Keratinocyte (primary cell): ENCODE data around the gene STAC3. TPM values are rescaled to one million over a fixed set of nuclear protein-coding genes. Genes with fewer than 3 reads are reported as not detected.

Source experiments
- DNase-seq: peaks from one replicate; pipeline ENCODE4 v3.0.0-alpha.2; 2011; ENCODE audit warnings: low read depth, missing footprints, low spot score
- FAIRE-seq: peaks from 2 replicates; lab custom pipeline; 2011; peaks lifted over from hg19 to GRCh38; lab: Jason Lieb, UNC
- H2AFZ ChIP-seq: 2 replicates; pipeline ENCODE4 v1.6.0; 2012; ENCODE audit warnings: low read length, control low read depth, inconsistent platforms; ENCODE audit not compliant: control insufficient read depth
- H3K27ac ChIP-seq: 2 replicates; pipeline ENCODE4 v1.5.1; 2011; ENCODE audit warnings: low read length; ENCODE audit not compliant: control insufficient read depth, insufficient read depth
- H3K27me3 ChIP-seq: 3 replicates; pipeline ENCODE4 v1.6.0; 2011; ENCODE audit warnings: low read length; ENCODE audit not compliant: control insufficient read depth, insufficient read depth; ENCODE audit errors: extremely low read depth
- H3K36me3 ChIP-seq, 2 experiments: 2 replicates in 1 of 2; 3 replicates in 1 of 2; pipeline ENCODE4 v1.5.1; 2011; ENCODE audit warnings: low read length in 2 of 2, mild to moderate bottlenecking in 1 of 2; ENCODE audit not compliant: control insufficient read depth in 2 of 2, insufficient read depth in 2 of 2; ENCODE audit errors: extremely low read depth in 1 of 2
- H3K4me1 ChIP-seq: 3 replicates; pipeline ENCODE4 v1.5.1; 2011; ENCODE audit warnings: low read length; ENCODE audit not compliant: control insufficient read depth, insufficient read depth; ENCODE audit errors: extremely low read depth
- H3K4me2 ChIP-seq: 3 replicates; pipeline ENCODE4 v1.6.0; 2011; ENCODE audit warnings: low read depth, low read length; ENCODE audit not compliant: control insufficient read depth, insufficient read depth; ENCODE audit errors: extremely low read depth
- H3K4me3 ChIP-seq, 3 experiments: fragments of 200-600 bp in 1 of 3; sonication (generic) in 1 of 3; 2 replicates in 2 of 3; 3 replicates in 1 of 3; pipeline ENCODE4 v1.5.1; 2011 to 2016; ENCODE audit warnings: low read length in 3 of 3, mild to moderate bottlenecking in 3 of 3, control low read depth in 2 of 3, inconsistent platforms in 1 of 3, low read depth in 1 of 3, mixed read lengths in 1 of 3, mixed run types in 1 of 3, moderate library complexity in 1 of 3; ENCODE audit not compliant: control insufficient read depth in 2 of 3, insufficient read depth in 2 of 3; ENCODE audit errors: extremely low read depth in 1 of 3
- H3K79me2 ChIP-seq: 2 replicates; pipeline ENCODE4 v1.6.0; 2012; ENCODE audit warnings: low read length; ENCODE audit not compliant: control insufficient read depth, insufficient read depth
- H3K9ac ChIP-seq: 3 replicates; pipeline ENCODE4 v1.6.0; 2011; ENCODE audit warnings: low read length; ENCODE audit not compliant: control insufficient read depth, insufficient read depth; ENCODE audit errors: extremely low read depth
- H3K9me1 ChIP-seq: 3 replicates; pipeline ENCODE4 v1.6.0; 2011; ENCODE audit warnings: low read length; ENCODE audit not compliant: control insufficient read depth, insufficient read depth; ENCODE audit errors: extremely low read depth
- H3K9me3 ChIP-seq: 2 replicates; pipeline ENCODE4 v1.5.1; 2012; ENCODE audit warnings: low read depth, low read length; ENCODE audit not compliant: control insufficient read depth
- H4K20me1 ChIP-seq: 3 replicates; pipeline ENCODE4 v1.6.0; 2011; ENCODE audit warnings: low read length; ENCODE audit not compliant: control insufficient read depth, insufficient read depth; ENCODE audit errors: extremely low read depth
- EZH2 ChIP-seq: IDR thresholded peaks from one replicate; pipeline ENCODE4 v1.6.1; 2012; ENCODE audit warnings: inconsistent platforms, mild to moderate bottlenecking, low read length, moderate library complexity
- dilution Hi-C: fragments of 300-500 bp; cut with MboI; formaldehyde crosslinking; loops from one replicate; pipeline ENCODE4 v1.7.0; 2020; ENCODE audit warnings: low sequenced_read_pairs; ENCODE audit not compliant: extremely low pct_ligation_motif_present
- polyA plus RNA-seq, 5 experiments: library from polyadenylated mRNA; depleted of rRNA in 3 of 5; stranded (reverse) in 3 of 5; stranded (forward) in 1 of 5; unstranded in 1 of 5; fragments of >200 nt; gene quantifications; 1 replicate in 1 of 5; 2 replicates in 3 of 5; 3 replicates in 1 of 5; pipeline versions ENCODE4 v1.2.1 to v1.2.3, GENCODE V29; 2011 to 2012; ENCODE audit warnings: missing spikeins in 2 of 5, low read depth in 1 of 5, low replicate concordance in 1 of 5
- TF ChIP-seq, protein P1 (sequence below), 3 experiments: IDR thresholded peaks in 1 of 3; conservative IDR thresholded peaks in 1 of 3; optimal IDR thresholded peaks in 1 of 3; 2 replicates in 2 of 3; 3 replicates in 1 of 3; pipeline versions ENCODE3 to v1.5.1; 2011; ENCODE audit warnings: low read length in 3 of 3, mild to moderate bottlenecking in 3 of 3, moderate library complexity in 2 of 3, control low read depth in 1 of 3, inconsistent platforms in 1 of 3; ENCODE audit not compliant: insufficient read depth in 2 of 3; ENCODE audit errors: extremely low read depth in 1 of 3

STAC3 gene
- polyA plus RNA-seq, 1 donor (not counting 4 experiments of a cell fraction or from before 2014, with no cell fraction given) = 0.94 TPM

DNA sequence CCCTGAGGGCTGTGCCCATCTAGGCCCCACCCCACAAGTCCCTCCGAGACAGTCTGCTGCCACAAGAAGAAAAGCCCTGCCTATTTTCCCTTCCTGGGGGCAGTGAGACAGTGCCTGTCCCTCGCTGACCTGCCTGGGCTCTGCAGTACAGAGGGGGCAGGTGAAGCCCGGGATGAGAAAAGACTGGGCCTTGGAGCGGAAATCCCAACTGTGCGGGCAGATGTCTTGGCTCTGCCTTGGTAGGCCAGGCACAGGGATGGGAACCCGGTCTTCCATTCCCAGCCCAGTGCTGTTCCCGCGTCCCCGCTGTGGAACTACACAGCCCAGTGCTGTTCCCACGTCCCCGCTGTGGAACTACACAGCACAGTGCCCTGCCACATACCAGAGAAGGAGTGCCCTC is 47.2 kb downstream of the STAC3 start:
- Histone ChIP-seq H3K36me3 (peaks cover 0 to 29% of the 10 kb centered on the region in 2 experiments), H3K9ac (no peak overlapping the region), H4K20me1 (no peaks in the 10 kb centered on the region), H3K4me1 (no peaks in the 10 kb centered on the region), H3K9me1 (no peaks in the 10 kb centered on the region), H3K4me3 (no peak overlapping the region), H3K27ac (no peak overlapping the region), H3K4me2 (no peak overlapping the region), H3K79me2 (no peaks in the 10 kb centered on the region), H3K9me3 (no peaks in the 10 kb centered on the region), H3K27me3 (no peaks in the 10 kb centered on the region), H2AFZ (no peak overlapping the region)
- dilution Hi-C loops = no loop called here
- FAIRE-seq (no peak), DNase-seq (no peak)
- TF ChIP-seq, protein P1, sequence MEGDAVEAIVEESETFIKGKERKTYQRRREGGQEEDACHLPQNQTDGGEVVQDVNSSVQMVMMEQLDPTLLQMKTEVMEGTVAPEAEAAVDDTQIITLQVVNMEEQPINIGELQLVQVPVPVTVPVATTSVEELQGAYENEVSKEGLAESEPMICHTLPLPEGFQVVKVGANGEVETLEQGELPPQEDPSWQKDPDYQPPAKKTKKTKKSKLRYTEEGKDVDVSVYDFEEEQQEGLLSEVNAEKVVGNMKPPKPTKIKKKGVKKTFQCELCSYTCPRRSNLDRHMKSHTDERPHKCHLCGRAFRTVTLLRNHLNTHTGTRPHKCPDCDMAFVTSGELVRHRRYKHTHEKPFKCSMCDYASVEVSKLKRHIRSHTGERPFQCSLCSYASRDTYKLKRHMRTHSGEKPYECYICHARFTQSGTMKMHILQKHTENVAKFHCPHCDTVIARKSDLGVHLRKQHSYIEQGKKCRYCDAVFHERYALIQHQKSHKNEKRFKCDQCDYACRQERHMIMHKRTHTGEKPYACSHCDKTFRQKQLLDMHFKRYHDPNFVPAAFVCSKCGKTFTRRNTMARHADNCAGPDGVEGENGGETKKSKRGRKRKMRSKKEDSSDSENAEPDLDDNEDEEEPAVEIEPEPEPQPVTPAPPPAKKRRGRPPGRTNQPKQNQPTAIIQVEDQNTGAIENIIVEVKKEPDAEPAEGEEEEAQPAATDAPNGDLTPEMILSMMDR (optimal IDR thresholded peaks at IDR 0.05 in 1 of 3, IDR thresholded peaks at IDR 0.05 in 1 of 3, conservative IDR thresholded peaks at IDR 0.05 in 1 of 3; ENCODE audit: extremely low read depth in 1 of 3, insufficient read depth in 2 of 3, low read length in 3 of 3) = no peak
- no peak for TF ChIP-seq EZH2

DNA sequence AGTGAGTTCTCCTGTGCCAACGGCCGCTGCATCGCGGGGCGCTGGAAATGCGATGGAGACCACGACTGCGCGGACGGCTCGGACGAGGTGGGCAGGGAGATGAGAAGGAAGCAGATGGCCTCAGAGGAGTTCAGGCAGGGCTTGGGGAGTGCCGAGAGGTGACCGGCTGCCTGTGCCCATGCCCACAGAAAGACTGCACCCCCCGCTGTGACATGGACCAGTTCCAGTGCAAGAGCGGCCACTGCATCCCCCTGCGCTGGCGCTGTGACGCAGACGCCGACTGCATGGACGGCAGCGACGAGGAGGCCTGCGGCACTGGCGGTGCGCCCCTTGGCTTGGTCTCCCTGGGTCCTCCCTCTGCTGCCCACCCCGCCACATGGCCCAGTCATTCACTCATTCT is 47.8 kb downstream of the STAC3 start:
- dilution Hi-C loops = no loop called here
- Histone ChIP-seq H3K9me3 (no peaks in the 10 kb centered on the region), H3K9me1 (no peaks in the 10 kb centered on the region), H4K20me1 (no peaks in the 10 kb centered on the region), H3K4me3 (no peak overlapping the region), H3K27me3 (no peaks in the 10 kb centered on the region), H3K36me3 (peaks cover 0 to 31% of the 10 kb centered on the region in 2 experiments), H2AFZ (no peak overlapping the region), H3K9ac (no peak overlapping the region), H3K4me2 (no peak overlapping the region), H3K27ac (no peak overlapping the region), H3K4me1 (no peaks in the 10 kb centered on the region), H3K79me2 (no peaks in the 10 kb centered on the region)
- TF ChIP-seq, protein P1 (optimal IDR thresholded peaks at IDR 0.05 in 1 of 3, IDR thresholded peaks at IDR 0.05 in 1 of 3, conservative IDR thresholded peaks at IDR 0.05 in 1 of 3; ENCODE audit: extremely low read depth in 1 of 3, insufficient read depth in 2 of 3, low read length in 3 of 3) = no peak
- no peak for TF ChIP-seq EZH2
- no peak for DNase-seq
- no peak for FAIRE-seq
